ENCODE results near the gene BTBD6. TPM values are rescaled to one million over a fixed set of nuclear protein-coding genes. Genes with fewer than 3 reads are reported as not detected.
A peak's percentile ranks its signal among the peaks of the same experiment; 100 is the strongest.

Gene BTBD6
- total and polyA plus RNA-seq, 2 experiments from 2014 or later, result 5.3 to 77.5 TPM

DNA sequence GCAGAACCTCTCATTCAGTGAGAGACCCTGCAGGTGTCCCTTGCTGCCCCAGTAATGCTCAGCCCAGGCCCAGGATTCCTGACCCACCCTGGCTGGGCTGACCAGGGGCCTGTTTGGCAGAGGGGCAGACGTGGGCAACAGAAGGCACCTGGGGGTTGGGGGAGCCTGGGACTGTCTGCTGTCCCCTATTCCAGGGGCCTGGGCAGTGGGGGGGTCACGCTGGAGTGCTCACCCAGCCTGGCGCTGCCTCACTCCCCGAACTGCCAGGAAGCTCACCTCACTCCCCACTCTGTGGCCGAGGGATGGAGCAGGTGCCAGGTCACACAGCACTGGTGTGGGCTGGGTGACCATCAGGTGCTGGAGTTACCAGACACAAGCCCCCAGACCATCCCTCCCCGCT lies 44.6 kb upstream of the BTBD6 start:
- no peaks in the 10 kb centered on the region for H4K20me1 ChIP-seq (ENCODE audit: insufficient read depth)
- H3K4me1 ChIP-seq (ENCODE audit: insufficient read depth), result no peaks in the 10 kb centered on the region
- no peak overlapping the region for H3K4me3 ChIP-seq
- no peak overlapping the region for H3K27ac ChIP-seq
- in situ Hi-C loops (cut with MboI), result no loop called here
- H3K9me2 ChIP-seq (ENCODE audit: insufficient read depth), result no peaks in the 10 kb centered on the region
- no peak overlapping the region for H2AFZ ChIP-seq
- H3K27me3 ChIP-seq (replicated peaks; ENCODE audit: insufficient read depth), result no peaks in the 10 kb centered on the region
- H3K79me2 ChIP-seq (ENCODE audit: insufficient read depth), result no peaks in the 10 kb centered on the region
- TF ChIP-seq EZH2phosphoT487 (IDR thresholded peaks at IDR 0.05; ENCODE audit: insufficient read depth, low read depth) (no peak), EZH2 (IDR thresholded peaks at IDR 0.05; ENCODE audit: insufficient read depth, poor library complexity, severe bottlenecking) (no peak)
- no peak for DNase-seq
- H3K36me3 ChIP-seq (ENCODE audit: low read depth), result no peaks in the 10 kb centered on the region
- H3F3A ChIP-seq (ENCODE audit: insufficient read depth), result no peaks in the 10 kb centered on the region
- H3K9me3 ChIP-seq (ENCODE audit: low read depth), result no peaks in the 10 kb centered on the region
- no peak overlapping the region for H3K9ac ChIP-seq
- no peak overlapping the region for H3K4me2 ChIP-seq (ENCODE audit: unreplicated experiment)
- WGBS, 2 experiments (ENCODE audit: low coverage in 1 of 2, low lambda C conversion rate in 2 of 2, missing lambda C conversion rate in 2 of 2), result 67 to 69% methylated on average over 6 of the region's 6 CpGs

DNA sequence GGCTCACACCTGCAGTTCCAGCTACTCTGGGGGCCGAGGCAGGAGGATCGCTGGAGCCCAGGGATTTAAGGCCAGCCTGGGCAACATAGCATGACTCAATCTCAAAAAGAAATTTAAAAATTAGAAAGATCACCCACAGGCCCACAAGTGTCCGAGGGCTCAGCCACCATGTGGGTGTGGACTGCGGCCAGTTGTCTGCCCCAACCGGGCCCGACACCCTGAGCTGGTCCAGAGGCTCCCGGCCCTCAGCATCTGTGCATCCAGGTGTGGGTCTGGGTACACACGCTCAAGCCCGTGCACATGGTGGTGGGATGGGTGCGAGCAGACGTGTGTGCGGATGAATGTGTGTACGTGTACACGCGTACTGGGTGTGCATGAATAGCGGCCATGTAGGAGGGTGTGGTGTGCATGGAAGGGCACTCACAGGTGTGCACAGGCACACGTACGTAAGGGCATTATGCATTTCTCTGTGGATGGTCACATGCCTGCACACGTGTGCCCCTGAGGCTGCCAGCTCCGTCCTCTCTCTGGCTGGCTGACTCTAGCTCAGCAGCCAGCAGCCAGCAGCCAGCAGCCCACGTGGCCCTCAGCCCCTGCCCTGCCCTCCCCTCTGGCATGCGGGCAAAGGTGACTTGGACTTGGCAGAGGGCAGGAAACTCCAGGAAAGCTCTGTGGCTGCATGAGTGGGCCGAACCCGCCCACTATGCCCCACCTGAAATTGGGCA lies 44.0 kb upstream of the BTBD6 start:
- in situ Hi-C loops (cut with MboI), result no loop called here
- WGBS, 2 experiments (ENCODE audit: low coverage in 1 of 2, low lambda C conversion rate in 2 of 2, missing lambda C conversion rate in 2 of 2), result 34 to 39% methylated on average over 24 of the region's 24 CpGs
- Histone ChIP-seq H3K9me2 (ENCODE audit: insufficient read depth) (no peaks in the 10 kb centered on the region), H3K79me2 (ENCODE audit: insufficient read depth) (no peaks in the 10 kb centered on the region), H3K4me3 (no peak overlapping the region), H2AFZ (no peak overlapping the region), H3K4me1 (ENCODE audit: insufficient read depth) (no peaks in the 10 kb centered on the region), H3K36me3 (ENCODE audit: low read depth) (no peaks in the 10 kb centered on the region), H3K27me3 (replicated peaks; ENCODE audit: insufficient read depth) (no peaks in the 10 kb centered on the region), H3F3A (ENCODE audit: insufficient read depth) (no peaks in the 10 kb centered on the region), H3K9ac (no peak overlapping the region), H4K20me1 (ENCODE audit: insufficient read depth) (no peaks in the 10 kb centered on the region), H3K9me3 (ENCODE audit: low read depth) (no peaks in the 10 kb centered on the region), H3K27ac (no peak overlapping the region), H3K4me2 (ENCODE audit: unreplicated experiment) (no peak overlapping the region)
- peak; percentile 60 for DNase-seq
- no peak for TF ChIP-seq EZH2 (IDR thresholded peaks at IDR 0.05; ENCODE audit: insufficient read depth, poor library complexity, severe bottlenecking)
- no peak for TF ChIP-seq EZH2phosphoT487 (IDR thresholded peaks at IDR 0.05; ENCODE audit: insufficient read depth, low read depth)

GRCh38 chr14:105204931-105205672 lies 43.2 kb upstream of the BTBD6 start:
- no peaks in the 10 kb centered on the region for H3K27me3 ChIP-seq (replicated peaks; ENCODE audit: insufficient read depth)
- no peaks in the 10 kb centered on the region for H3K36me3 ChIP-seq (ENCODE audit: low read depth)
- no peaks in the 10 kb centered on the region for H4K20me1 ChIP-seq (ENCODE audit: insufficient read depth)
- no peaks in the 10 kb centered on the region for H3F3A ChIP-seq (ENCODE audit: insufficient read depth)
- no peak overlapping the region for H2AFZ ChIP-seq
- no peak for DNase-seq
- H3K4me2 ChIP-seq (ENCODE audit: unreplicated experiment), result no peak overlapping the region
- no peaks in the 10 kb centered on the region for H3K4me1 ChIP-seq (ENCODE audit: insufficient read depth)
- H3K9me2 ChIP-seq (ENCODE audit: insufficient read depth), result no peaks in the 10 kb centered on the region
- H3K79me2 ChIP-seq (ENCODE audit: insufficient read depth), result no peaks in the 10 kb centered on the region
- TF ChIP-seq EZH2phosphoT487 (IDR thresholded peaks at IDR 0.05; ENCODE audit: insufficient read depth, low read depth) (no peak), EZH2 (IDR thresholded peaks at IDR 0.05; ENCODE audit: insufficient read depth, poor library complexity, severe bottlenecking) (no peak)
- H3K4me3 ChIP-seq, result no peak overlapping the region
- in situ Hi-C loops (cut with MboI), result no loop called here
- no peaks in the 10 kb centered on the region for H3K9me3 ChIP-seq (ENCODE audit: low read depth)
- H3K9ac ChIP-seq, result no peak overlapping the region
- WGBS, 2 experiments (ENCODE audit: low coverage in 1 of 2, low lambda C conversion rate in 2 of 2, missing lambda C conversion rate in 2 of 2), result 20 to 21% methylated on average over 20 to 21 of the region's 21 CpGs
- no peak overlapping the region for H3K27ac ChIP-seq

- H3K9me3 ChIP-seq (ENCODE audit: low read depth), result no peaks in the 10 kb centered on the region
- H3K9me2 ChIP-seq (ENCODE audit: insufficient read depth), result no peaks in the 10 kb centered on the region
- H3K4me2 ChIP-seq (ENCODE audit: unreplicated experiment), result no peak overlapping the region
- WGBS, 2 experiments (ENCODE audit: low coverage in 1 of 2, low lambda C conversion rate in 2 of 2, missing lambda C conversion rate in 2 of 2), result 18 to 22% methylated on average over 12 of the region's 12 CpGs
- no peaks in the 10 kb centered on the region for H4K20me1 ChIP-seq (ENCODE audit: insufficient read depth)
- no peak overlapping the region for H3K9ac ChIP-seq
- H3K36me3 ChIP-seq (ENCODE audit: low read depth), result no peaks in the 10 kb centered on the region
- no peaks in the 10 kb centered on the region for H3K4me1 ChIP-seq (ENCODE audit: insufficient read depth)
- peak; percentile 35 for DNase-seq
- no peak overlapping the region for H2AFZ ChIP-seq
- H3F3A ChIP-seq (ENCODE audit: insufficient read depth), result no peaks in the 10 kb centered on the region
- no peaks in the 10 kb centered on the region for H3K79me2 ChIP-seq (ENCODE audit: insufficient read depth)
- H3K27me3 ChIP-seq (replicated peaks; ENCODE audit: insufficient read depth), result no peaks in the 10 kb centered on the region
- H3K27ac ChIP-seq, result no peak overlapping the region
- in situ Hi-C loops (cut with MboI), result no loop called here
- TF ChIP-seq EZH2phosphoT487 (IDR thresholded peaks at IDR 0.05; ENCODE audit: insufficient read depth, low read depth) (no peak), EZH2 (IDR thresholded peaks at IDR 0.05; ENCODE audit: insufficient read depth, poor library complexity, severe bottlenecking) (no peak)
- H3K4me3 ChIP-seq, result no peak overlapping the region
These were observed 42.6 kb upstream of the BTBD6 start for GRCh38 chr14:105205673-105206208.

Data from GM23248 (cell line).